H1 (cell line): ENCODE data around the gene APOL2. TPM values are rescaled to one million over a fixed set of nuclear protein-coding genes. Genes with fewer than 3 reads are reported as not detected.
"Not testable (repeated sequence)": the region's sequence is repeated elsewhere in the genome, so short reads cannot be mapped to it uniquely, and the experiment has no call there.

Source experiments
- CTCF ChIA-PET: fragments of 300-600 bp; sonication (Branson Sonifier 250); formaldehyde crosslinking; loops from one replicate; lab custom pipeline; 2021; ENCODE audit not compliant: partially characterized antibody; lab: Charles Lee
- POLR2A ChIA-PET: fragments of 300-600 bp; sonication (Branson Sonifier 250); formaldehyde crosslinking; loops from one replicate; lab custom pipeline; 2021; ENCODE audit warnings: inconsistent platforms; ENCODE audit not compliant: partially characterized antibody; lab: Charles Lee
- DNase-seq, 2 experiments: peaks; one replicate each; pipeline versions ENCODE4 v3.0.0 to v3.0.0-alpha.2; 2010 to 2022; ENCODE audit warnings: low spot score in 2 of 2, low read depth in 1 of 2, mixed read lengths in 1 of 2
- FAIRE-seq: peaks from 2 replicates; lab custom pipeline; 2011; peaks lifted over from hg19 to GRCh38; lab: Jason Lieb, UNC
- H2AFZ ChIP-seq: 2 replicates; pipeline ENCODE4 v1.8.1; 2012; ENCODE audit warnings: low read length, inconsistent platforms
- H2AK5ac ChIP-seq: 2 replicates; pipeline ENCODE4 v1.6.1; 2013; ENCODE audit warnings: low read depth, low read length
- H2BK120ac ChIP-seq: replicated peaks from 2 replicates; pipeline ENCODE3; 2013; ENCODE audit warnings: low read depth, low read length, inconsistent platforms
- H2BK12ac ChIP-seq: 2 replicates; pipeline ENCODE4 v1.6.1; 2013; ENCODE audit warnings: low read depth, low read length
- H2BK15ac ChIP-seq: 2 replicates; pipeline ENCODE4 v1.6.1; 2013; ENCODE audit warnings: low read length
- H2BK20ac ChIP-seq: 2 replicates; pipeline ENCODE4 v1.6.1; 2013; ENCODE audit warnings: low read length
- H2BK5ac ChIP-seq: 2 replicates; pipeline ENCODE4 v1.6.1; 2013; ENCODE audit warnings: low read depth, low read length
- H3K14ac ChIP-seq: 2 replicates; pipeline ENCODE4 v1.6.1; 2013; ENCODE audit warnings: inconsistent platforms; ENCODE audit not compliant: insufficient read length
- H3K18ac ChIP-seq: 2 replicates; pipeline ENCODE4 v1.6.1; 2013; ENCODE audit warnings: low read length; ENCODE audit errors: extremely low read depth
- H3K23ac ChIP-seq: 2 replicates; pipeline ENCODE4 v1.6.1; 2013; ENCODE audit warnings: inconsistent platforms; ENCODE audit not compliant: insufficient read length
- H3K23me2 ChIP-seq: 2 replicates; pipeline ENCODE4 v1.6.1; 2013; ENCODE audit warnings: low read depth, low read length
- H3K27ac ChIP-seq: 2 replicates; pipeline ENCODE4 v1.6.1; 2011; ENCODE audit warnings: low read depth, low read length, inconsistent platforms
- H3K27me3 ChIP-seq, 4 experiments: replicated peaks in 1 of 4; 1 replicate in 1 of 4; 2 replicates in 3 of 4; pipeline versions ENCODE4 v1.6.1 to v1.8.1; 2011 to 2013; ENCODE audit warnings: low read length in 3 of 4, mild to moderate bottlenecking in 3 of 4, inconsistent platforms in 2 of 4, mixed read lengths in 2 of 4, moderate library complexity in 1 of 4; ENCODE audit not compliant: control insufficient read depth in 3 of 4, insufficient read depth in 3 of 4; ENCODE audit errors: extremely low read depth in 1 of 4
- H3K36me3 ChIP-seq, 4 experiments: 2 replicates each; pipeline versions ENCODE4 v1.6.1 to v1.8.1; 2011 to 2013; ENCODE audit warnings: mild to moderate bottlenecking in 4 of 4, low read length in 3 of 4, moderate library complexity in 2 of 4, control low read depth in 1 of 4, inconsistent platforms in 1 of 4; ENCODE audit not compliant: insufficient read depth in 4 of 4, control insufficient read depth in 2 of 4
- H3K4ac ChIP-seq: replicated peaks from 2 replicates; pipeline ENCODE3; 2013; ENCODE audit warnings: low read length, low read depth, mixed read lengths, inconsistent platforms; ENCODE audit not compliant: insufficient read length
- H3K4me1 ChIP-seq, 4 experiments: replicated peaks in 1 of 4; 1 replicate in 1 of 4; 2 replicates in 3 of 4; pipeline versions ENCODE4 v1.6.1 to v1.8.1; 2011 to 2013; ENCODE audit warnings: low read length in 3 of 4, inconsistent platforms in 2 of 4, mixed read lengths in 1 of 4; ENCODE audit not compliant: insufficient read depth in 4 of 4, control insufficient read depth in 3 of 4
- H3K4me2 ChIP-seq, 2 experiments: 2 replicates each; pipeline versions ENCODE4 v1.6.1 to v1.8.1; 2011 to 2013; ENCODE audit warnings: low read depth in 2 of 2, low read length in 2 of 2, control low read depth in 1 of 2, inconsistent platforms in 1 of 2, mild to moderate bottlenecking in 1 of 2; ENCODE audit not compliant: insufficient read depth in 1 of 2
- H3K4me3 ChIP-seq, 4 experiments: fragments of 200-600, 300-600 bp in 1 of 4; sonication (generic), shearing (Covaris generic), sonication (Bioruptor Twin) in 1 of 4; 2 replicates each; pipeline versions ENCODE4 v1.5.1 to v1.8.1; 2011 to 2016; ENCODE audit warnings: low read length in 4 of 4, low read depth in 3 of 4, control low read depth in 2 of 4, inconsistent platforms in 2 of 4, mild to moderate bottlenecking in 2 of 4, mixed read lengths in 1 of 4, moderate library complexity in 1 of 4; ENCODE audit not compliant: insufficient read depth in 2 of 4; ENCODE audit errors: extremely low read depth in 1 of 4
- H3K56ac ChIP-seq: replicated peaks from 2 replicates; pipeline ENCODE3; 2013; ENCODE audit warnings: low read depth, mild to moderate bottlenecking, mixed read lengths, low read length, inconsistent platforms; ENCODE audit not compliant: insufficient read length
- H3K79me1 ChIP-seq: 2 replicates; pipeline ENCODE4 v1.6.1; 2013; ENCODE audit warnings: low read depth, low read length, control low read depth
- H3K79me2 ChIP-seq, 2 experiments: 2 replicates each; pipeline versions ENCODE4 v1.6.1 to v1.8.1; 2012 to 2013; ENCODE audit warnings: low read length in 2 of 2, mild to moderate bottlenecking in 2 of 2, inconsistent platforms in 1 of 2; ENCODE audit not compliant: insufficient read depth in 2 of 2, control insufficient read depth in 1 of 2
- H3K9ac ChIP-seq, 4 experiments: replicated peaks in 1 of 4; 1 replicate in 1 of 4; 2 replicates in 3 of 4; pipeline versions ENCODE4 v1.6.1 to v1.8.1; 2011 to 2013; ENCODE audit warnings: low read depth in 3 of 4, low read length in 3 of 4, control low read depth in 2 of 4, mild to moderate bottlenecking in 2 of 4, moderate library complexity in 2 of 4, inconsistent platforms in 1 of 4; ENCODE audit errors: extremely low read depth in 1 of 4
- H3K9me3 ChIP-seq, 2 experiments: 2 replicates each; pipeline versions ENCODE4 v1.6.1 to v1.8.1; 2012 to 2013; ENCODE audit warnings: mild to moderate bottlenecking in 2 of 2, moderate library complexity in 2 of 2, control low read depth in 1 of 2, inconsistent platforms in 1 of 2, low read depth in 1 of 2, low read length in 1 of 2, mixed read lengths in 1 of 2; ENCODE audit not compliant: insufficient read depth in 2 of 2
- H4K20me1 ChIP-seq, 2 experiments: replicated peaks in 1 of 2; 2 replicates each; pipeline versions ENCODE3 to v1.8.1; 2011 to 2013; ENCODE audit warnings: inconsistent platforms in 2 of 2, low read length in 2 of 2, mild to moderate bottlenecking in 1 of 2; ENCODE audit not compliant: insufficient read depth in 2 of 2, control insufficient read depth in 1 of 2
- H4K5ac ChIP-seq: 2 replicates; pipeline ENCODE4 v1.6.1; 2013; ENCODE audit warnings: low read length, low read depth, mixed read lengths, inconsistent platforms; ENCODE audit not compliant: insufficient read length
- H4K8ac ChIP-seq: 2 replicates; pipeline ENCODE4 v1.8.0; 2013; ENCODE audit warnings: mild to moderate bottlenecking, moderate library complexity, low read length, inconsistent platforms; ENCODE audit not compliant: insufficient read depth; ENCODE audit errors: extremely low read depth
- H4K91ac ChIP-seq: replicated peaks from 2 replicates; pipeline ENCODE3; 2013; ENCODE audit warnings: low read length, mixed read lengths, inconsistent platforms; ENCODE audit not compliant: insufficient read length
- WGBS, 2 experiments: shearing (Covaris generic) in 1 of 2; methylation state at CpG; one replicate each; pipeline versions ENCODE4 v1.1.6 to v1.1.7; 2013 to 2015; ENCODE audit warnings: low lambda C conversion rate in 2 of 2, mixed read lengths in 2 of 2, inconsistent platforms in 1 of 2, low coverage in 1 of 2, missing lambda C conversion rate in 1 of 2; ENCODE audit not compliant: insufficient replicate concordance in 2 of 2, insufficient coverage in 1 of 2, insufficient read length in 1 of 2; ENCODE audit errors: extremely low coverage in 1 of 2, missing lambda C conversion rate in 1 of 2; 5-methylcytosine and 5-hydroxymethylcytosine counted together
- polyA plus RNA-seq, 7 experiments: library from polyadenylated mRNA; depleted of rRNA in 3 of 7; stranded (reverse) in 5 of 7; unstranded in 2 of 7; fragments of >200 nt in 5 of 7; fragments of 200-250 nt in 2 of 7; gene quantifications; 1 replicate in 5 of 7; 2 replicates in 1 of 7; 4 replicates in 1 of 7; pipeline versions ENCODE4 v1.2.1 to v1.2.3, GENCODE V29; 2011 to 2013; ENCODE audit warnings: missing spikeins in 2 of 7, mixed read lengths in 2 of 7
- total RNA-seq: library from RNA; stranded (reverse); fragmentation: NEBNext Ultra II Directional; extraction: Animal tissue kit (Norgen Biotek cat#: 25700); gene quantifications from 2 replicates; pipeline ENCODE4 v1.2.1, GENCODE V29; 2021

Gene APOL2
- total and polyA plus RNA-seq, 2 of the 8 experiments (the other 6 are each of a cell fraction or from before 2014, with no cell fraction given), result 8.1 to 11.0 TPM

DNA sequence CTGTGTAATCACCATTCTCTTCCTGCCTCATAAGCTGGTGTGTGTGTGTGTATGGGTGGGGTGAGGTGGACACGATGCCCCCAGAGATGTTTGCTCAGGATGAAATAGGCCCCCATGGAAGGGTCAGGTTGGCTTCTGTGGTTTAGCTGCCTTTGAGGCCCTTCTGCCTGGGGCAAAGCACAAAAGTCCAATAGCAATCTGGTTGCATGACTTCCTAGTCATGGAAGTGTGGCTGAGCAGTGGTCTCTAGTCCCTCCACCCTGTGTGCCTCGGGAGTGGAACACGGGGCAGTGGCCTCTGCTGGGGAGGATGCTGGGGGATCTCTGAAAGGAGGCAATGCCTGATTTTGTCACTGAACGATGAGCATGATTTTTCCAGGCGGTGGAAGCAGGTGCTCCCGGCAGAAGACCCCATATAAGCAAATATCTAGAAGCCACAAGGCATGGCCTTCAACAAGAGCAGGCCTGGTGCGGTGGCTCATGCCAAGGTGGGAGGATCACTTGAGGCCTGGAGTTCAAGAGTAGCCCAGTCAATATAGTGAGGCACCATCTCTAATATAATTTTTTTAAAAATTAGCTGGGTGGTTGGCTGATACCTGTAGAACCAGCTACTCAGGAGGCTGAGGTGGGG is 12.8 kb upstream of the APOL2 start:
- not testable (repeated sequence) for H3K9ac ChIP-seq, H2BK15ac ChIP-seq, H2BK20ac ChIP-seq, H3K36me3 ChIP-seq, H3K4ac ChIP-seq, H3K18ac ChIP-seq, H3K27me3 ChIP-seq, H2BK12ac ChIP-seq, H4K8ac ChIP-seq, H4K91ac ChIP-seq, H4K20me1 ChIP-seq, H2AFZ ChIP-seq, H2BK120ac ChIP-seq, H3K14ac ChIP-seq, H3K4me1 ChIP-seq, DNase-seq, H3K56ac ChIP-seq, H3K23me2 ChIP-seq, H3K4me2 ChIP-seq, H3K79me2 ChIP-seq, H2BK5ac ChIP-seq, FAIRE-seq, H3K79me1 ChIP-seq, H4K5ac ChIP-seq, H3K27ac ChIP-seq, H3K23ac ChIP-seq, H3K9me3 ChIP-seq, H3K4me3 ChIP-seq, H2AK5ac ChIP-seq
- 91% methylated on average over 7 of the region's 7 CpGs; no CpG with 5 or more reads in 1 of the 2 experiments for WGBS, 2 experiments
- CTCF ChIA-PET, result interaction anchor here (1.7 to 3.9 kb wide), 3 partner anchors 13 to 57 kb away, joined by 3 to 30 read pairs (median 8); partner anchors contain the start of gene APOL2
- POLR2A ChIA-PET, result interaction anchor here (1.6 kb wide), 1 partner anchor 10 kb away, joined by 4 read pairs; no protein-coding TSS in a partner anchor
